Inferior parietal cortex (tissue), 1 donor: Measurements from ENCODE around the gene SLC22A17.
A peak's percentile ranks its signal among the peaks of the same experiment; 100 is the strongest.
"Not testable (repeated sequence)": the region's sequence is repeated elsewhere in the genome, so short reads cannot be mapped to it uniquely, and the experiment has no call there.

Source experiments
- DNase-seq: peaks from one replicate; pipeline ENCODE4 v3.0.0-alpha.2; 2016; ENCODE audit errors: extremely low spot score

The SLC22A17 gene

DNA sequence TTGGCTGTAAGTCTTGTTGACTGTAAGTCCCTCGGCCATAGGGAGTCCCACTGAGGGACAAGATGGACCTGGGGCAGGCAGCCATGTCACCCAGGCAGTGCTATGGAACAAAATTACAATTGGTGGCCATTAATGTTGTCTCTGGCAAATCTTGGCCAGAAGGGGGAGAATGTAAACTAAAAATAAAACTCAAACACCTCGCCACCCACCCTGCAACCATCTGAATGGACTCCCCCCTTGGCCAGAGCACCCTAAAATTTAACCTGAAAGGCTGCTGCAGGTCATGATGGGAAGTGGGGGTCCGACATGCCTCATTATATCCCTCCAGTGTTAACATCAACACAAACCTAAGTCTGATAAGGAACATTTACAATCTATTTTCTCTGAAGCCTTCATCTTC lies 8.2 kb downstream of the SLC22A17 start:
- no peak for DNase-seq

DNA sequence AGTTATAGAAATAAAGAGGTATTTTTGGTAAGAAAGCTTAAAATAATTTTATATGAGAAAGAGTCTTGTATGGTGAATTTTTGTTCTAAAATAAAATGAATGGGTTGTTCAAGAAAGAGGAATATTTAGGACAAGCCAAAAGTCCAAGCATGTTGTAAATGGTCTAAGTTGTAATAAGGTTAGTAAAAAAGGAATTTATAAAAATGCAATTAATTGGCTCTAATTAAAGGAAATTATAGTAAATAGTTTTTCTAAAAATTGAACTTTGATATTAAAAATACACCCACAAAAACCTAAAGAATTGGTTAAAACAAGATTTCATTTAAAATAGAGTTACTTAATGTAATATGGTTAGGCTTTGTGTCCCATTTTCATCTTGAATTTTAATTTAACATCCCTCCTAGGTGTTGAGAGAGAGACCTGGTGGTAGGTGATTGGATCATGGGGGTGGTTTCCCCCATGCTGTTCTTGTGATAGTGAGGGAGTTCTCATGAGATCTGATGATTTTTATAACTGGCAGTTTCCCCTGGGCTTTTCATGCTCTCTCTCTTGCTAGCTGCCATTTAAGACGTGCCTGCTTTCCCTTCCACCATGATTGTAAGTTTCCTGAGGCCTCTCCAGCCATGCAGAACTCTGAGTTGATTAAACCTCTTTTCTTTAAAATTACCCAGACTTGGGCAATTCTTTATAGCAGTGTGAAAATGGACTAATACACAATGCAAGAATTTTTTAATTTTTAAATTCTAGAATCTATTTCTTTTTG lies 13.0 kb downstream of the SLC22A17 start:
- DNase-seq = no peak

DNA sequence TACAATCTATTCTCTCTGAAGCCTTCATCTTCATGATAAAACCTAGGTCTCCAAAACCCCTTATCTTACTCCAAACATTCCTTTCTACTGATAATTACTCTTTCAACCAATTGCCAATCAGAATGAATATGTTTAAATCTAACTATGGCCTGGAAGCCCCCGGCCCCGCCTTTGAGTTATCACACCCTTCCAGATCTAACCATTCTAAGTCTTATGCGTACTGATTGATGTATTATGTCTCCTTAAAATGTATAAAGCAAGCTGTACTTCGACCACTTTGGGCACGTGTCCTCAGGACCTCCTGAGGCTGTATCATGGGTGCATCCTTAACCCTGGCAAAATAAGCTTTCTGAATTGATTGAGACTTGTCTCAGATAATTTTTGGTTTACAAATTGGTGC lies 17.1 kb downstream of the SLC22A17 start:
- no peak for DNase-seq

DNA sequence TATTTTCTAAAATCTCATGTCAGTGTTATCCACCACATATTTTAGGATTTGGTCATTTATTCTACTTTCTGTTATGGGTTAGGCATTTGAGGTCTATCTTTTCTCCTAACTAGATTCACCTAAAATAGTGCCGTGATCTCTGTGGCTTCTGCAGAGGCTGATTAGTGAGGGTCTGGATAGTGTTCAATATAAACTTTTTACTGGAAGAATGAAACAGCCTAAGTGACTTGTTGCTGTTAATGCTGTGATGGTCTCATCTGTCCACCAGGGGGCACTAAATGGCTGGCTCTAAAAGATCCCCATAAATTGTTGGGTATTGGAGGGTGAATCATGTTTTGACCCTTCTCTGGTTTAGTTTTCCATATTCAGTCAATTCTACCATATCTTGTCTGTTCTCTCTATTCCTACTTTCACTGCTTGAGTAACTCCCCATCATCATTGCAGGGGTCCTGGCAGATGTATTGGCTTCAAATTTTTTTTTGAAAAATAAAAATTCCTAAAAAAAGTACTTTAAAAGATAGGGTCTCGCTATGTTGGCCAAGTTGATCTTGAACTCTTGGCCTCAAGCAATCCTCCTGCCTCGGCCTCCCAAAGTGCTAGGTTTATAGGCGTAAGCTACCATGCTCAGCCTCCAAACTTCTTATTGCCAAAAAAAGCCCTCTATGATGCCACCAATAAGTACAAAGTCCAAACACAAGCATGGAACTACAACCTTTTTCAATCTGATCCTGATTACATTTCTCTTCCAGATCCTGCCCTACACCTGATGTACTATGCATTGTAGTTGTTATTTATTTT lies 24.5 kb downstream of the SLC22A17 start:
- DNase-seq = peak; percentile 93

DNA sequence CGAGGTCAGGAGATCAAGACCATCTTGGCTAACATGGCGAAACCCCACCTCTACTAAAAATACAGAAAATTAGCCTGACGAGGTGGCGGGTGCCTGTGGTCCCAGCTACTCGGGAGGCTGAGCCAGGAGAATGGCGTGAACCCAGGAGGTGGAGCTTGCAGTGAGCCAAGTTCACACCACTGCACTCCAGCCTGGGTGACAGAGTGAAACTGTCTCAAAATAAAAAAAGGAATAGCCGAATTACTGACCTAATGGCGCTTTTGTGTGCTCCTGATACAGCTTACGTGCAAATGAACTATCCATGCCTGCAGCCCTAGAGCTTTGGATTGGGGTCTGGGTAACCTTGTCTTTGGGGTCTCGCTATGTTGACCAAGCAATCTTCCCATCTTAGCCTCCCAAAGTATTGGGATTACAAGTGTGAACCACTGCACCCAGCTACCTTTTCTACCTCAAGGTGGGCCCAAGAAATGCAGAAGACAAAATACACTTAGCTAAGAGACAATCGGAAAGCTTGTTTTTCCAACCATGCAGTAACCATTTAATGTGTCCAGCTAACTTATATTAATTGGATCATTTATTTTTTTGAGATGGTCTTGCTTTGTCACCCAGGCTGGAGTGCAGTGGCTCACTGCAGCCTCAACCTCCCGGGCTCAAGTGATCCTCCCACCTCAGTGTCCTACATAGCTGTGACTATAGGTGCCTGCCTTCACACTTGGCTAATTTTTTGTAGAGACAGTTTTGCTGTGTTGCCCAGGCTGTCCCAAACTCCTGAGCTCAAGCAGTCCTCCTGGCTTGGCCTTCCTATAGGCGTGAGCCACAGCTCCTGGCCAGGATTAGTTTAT lies 26.0 kb downstream of the SLC22A17 start:
- DNase-seq = no peak

DNA sequence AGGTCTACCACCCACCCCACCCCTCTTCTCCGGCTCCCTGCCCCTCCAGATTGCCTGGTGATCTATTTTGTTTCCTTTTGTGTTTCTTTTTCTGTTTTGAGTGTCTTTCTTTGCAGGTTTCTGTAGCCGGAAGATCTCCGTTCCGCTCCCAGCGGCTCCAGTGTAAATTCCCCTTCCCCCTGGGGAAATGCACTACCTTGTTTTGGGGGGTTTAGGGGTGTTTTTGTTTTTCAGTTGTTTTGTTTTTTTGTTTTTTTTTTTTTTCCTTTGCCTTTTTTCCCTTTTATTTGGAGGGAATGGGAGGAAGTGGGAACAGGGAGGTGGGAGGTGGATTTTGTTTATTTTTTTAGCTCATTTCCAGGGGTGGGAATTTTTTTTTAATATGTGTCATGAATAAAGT lies 26.9 kb downstream of the SLC22A17 start:
- not testable (repeated sequence) for DNase-seq

DNA sequence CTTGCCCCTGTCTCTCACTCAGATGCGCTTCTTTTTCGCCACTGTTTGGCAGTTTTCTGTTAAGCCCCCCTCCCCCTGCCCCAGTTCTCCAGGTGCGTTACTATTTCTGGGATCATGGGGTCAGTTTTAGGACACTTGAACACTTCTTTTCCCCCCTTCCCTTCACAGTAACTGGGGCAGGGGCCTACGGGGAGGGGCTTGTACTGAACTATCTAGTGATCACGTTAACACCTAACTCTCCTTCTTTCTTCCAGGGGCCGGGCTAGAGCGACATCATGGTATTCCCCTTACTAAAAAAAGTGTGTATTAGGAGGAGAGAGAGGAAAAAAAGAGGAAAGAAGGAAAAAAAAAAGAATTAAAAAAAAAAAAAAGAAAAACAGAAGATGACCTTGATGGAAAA lies 27.7 kb downstream of the SLC22A17 start:
- no peak for DNase-seq

DNA sequence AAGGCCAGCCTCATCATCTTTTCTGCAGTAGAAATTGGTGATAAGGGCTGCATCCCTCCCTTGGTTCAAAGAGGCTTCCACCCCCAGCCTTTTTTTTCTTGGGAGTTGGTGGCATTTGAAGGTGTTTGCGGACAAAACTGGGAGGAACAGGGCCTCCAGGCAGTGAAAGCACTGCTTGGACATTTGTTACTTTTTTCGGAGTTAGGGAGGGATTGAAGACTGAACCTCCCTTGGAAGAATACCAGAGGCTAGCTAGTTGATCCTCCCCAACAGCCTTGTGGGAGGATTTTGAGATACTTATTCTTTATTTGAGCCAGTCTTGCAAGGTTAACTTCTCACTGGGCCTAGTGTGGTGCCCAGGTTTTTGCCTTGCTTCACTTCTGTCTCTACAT lies 28.2 kb downstream of the SLC22A17 start:
- no peak for DNase-seq

DNA sequence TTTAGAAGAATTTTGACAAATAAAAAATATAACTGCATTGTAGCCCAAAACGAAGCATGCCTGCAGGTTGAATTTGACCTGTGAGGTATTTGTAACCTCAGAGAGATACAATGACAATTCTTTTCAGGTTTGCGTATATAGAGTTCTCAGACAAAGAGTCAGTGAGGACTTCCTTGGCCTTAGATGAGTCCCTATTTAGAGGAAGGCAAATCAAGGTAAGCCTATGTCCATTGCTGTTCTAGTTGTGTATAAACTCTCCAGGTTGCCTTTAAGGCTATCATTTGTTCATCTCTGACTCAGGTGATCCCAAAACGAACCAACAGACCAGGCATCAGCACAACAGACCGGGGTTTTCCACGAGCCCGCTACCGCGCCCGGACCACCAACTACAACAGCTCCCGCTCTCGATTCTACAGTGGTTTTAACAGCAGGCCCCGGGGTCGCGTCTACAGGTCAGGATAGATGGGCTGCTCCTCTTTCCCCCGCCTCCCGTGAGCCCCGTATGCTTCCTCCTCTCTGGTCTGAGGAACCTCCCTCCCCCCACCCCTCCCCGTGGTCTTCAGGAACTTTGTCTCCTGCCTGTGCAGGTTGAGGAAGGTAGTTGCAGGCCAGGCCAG lies 28.7 kb downstream of the SLC22A17 start:
- DNase-seq = no peak

DNA sequence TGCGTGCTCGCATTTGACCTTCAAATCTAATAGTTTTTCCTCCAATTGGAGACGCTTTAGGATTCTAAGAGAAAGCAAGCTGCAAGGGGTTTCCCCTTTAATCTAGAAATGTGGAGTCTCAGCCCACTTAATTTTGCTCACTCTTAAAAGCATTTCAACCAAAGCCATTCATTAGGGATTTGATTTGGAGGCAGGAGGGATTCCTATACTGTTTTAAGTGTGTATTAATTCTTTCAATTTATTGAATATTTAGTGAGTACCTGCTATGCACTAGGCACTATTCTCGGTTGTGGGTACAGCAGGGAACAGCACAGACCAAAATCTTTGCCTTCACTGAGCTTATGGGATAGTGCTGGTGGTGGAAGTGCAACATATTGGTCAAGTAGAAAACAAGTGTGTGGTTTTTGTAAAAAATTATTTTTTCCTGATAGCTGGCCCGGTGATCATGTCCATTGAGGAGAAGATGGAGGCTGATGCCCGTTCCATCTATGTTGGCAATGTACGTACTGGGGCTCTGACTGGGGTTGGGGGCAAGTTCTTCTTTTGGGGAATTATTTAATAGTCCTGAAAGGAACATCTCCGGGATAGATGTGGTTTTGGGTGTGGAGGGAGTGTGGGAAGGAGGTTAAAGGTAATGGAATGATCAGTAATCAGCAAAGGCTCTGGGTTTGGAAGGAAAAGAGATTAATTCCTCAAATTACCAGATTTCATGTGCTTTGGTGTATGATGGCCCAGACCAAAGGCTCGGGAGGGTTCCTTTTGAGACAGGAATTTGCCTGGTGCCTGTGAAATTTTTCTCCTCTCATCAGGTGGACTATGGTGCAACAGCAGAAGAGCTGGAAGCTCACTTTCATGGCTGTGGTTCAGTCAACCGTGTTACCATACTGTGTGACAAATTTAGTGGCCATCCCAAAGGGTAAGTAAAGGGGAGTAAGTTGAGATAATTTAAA lies 29.8 kb downstream of the SLC22A17 start:
- no peak for DNase-seq

DNA sequence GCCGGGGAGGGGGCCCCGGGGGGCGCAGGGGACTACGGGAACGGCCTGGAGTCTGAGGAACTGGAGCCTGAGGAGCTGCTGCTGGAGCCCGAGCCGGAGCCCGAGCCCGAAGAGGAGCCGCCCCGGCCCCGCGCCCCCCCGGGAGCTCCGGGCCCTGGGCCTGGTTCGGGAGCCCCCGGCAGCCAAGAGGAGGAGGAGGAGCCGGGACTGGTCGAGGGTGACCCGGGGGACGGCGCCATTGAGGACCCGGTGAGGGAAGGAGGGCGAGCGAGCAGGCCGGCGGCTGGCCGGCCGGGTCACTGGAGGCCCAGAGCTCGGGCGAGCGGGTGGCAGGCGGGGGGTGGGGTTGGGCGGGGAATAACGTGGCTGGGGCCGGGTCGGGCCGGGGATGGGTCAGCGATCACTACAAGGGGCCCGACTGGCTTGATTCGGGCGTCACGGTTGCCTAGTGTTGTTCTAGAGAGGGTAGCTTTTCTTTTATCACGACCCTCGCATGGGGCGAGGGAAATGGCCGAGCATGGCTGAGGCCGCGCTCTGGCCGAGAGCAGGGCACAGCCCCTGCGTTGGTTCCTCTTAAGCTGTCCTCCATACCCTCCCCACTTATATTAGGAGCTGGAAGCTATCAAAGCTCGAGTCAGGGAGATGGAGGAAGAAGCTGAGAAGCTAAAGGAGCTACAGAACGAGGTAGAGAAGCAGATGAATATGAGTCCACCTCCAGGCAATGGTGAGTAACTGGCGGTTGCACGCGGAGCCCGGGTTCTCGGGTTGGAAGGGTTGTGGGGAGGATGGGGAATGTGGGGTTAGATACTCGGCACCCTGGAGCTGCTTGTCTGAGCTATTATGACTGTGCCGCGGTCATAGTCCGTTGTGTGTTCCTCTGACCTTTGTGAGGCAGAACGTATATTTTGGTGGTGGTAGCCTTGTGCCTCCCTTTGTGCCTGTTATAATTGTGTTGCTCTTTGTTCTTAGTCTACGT lies 30.8 kb downstream of the SLC22A17 start:
- DNase-seq = no peak

DNA sequence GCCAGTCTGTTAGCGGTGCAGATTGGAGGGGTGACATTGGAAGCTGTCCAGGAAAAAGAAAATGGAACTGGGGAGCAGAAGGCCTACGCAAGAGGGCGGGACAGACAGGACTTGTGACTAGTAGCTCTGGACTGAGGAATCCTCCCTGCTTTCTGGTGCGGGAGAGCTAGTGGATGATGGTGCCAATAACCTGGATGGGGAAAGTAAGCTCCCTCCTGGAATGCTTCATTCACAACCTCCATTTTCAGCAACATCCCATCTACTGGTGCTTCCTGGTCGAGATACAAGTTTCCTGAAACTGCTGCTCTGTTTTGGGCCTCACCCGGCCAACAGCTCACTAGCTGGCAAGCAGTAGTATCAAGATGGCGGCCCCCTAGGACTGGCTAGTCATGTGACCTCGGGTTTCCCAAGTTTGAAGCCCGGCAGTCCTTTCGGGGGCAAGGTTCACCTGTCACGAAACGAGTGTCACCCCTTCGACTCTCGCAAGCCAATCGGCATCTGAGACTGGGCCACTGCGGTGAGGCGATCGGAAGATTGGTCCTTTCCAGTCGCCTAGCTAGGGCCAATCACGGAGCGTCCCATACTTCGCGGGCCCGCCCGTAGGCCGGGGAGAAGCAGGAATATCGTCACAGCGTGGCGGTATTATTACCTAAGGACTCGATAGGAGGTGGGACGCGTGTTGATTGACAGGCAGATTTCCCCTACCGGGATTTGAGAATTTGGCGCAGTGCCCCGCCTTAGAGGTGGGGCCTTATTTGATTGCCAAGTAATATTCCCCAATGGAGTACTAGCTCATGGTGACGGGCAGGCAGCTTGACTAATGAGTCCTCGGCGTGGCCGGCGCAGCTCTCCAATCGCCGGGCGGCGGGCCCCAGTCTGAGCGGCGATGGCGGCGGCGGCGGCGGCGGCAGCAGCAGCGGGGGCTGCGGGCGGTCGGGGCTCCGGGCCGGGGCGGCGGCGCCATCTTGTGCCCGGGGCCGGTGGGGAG lies 31.8 kb downstream of the SLC22A17 start, which contains the start of gene PABPN1:
TSS of gene PABPN1 (plus strand) at position 874 of the 988 bp plus-strand sequence. CDS start at position 887, 13 bp downstream.
- peak; percentile 100 for DNase-seq

DNA sequence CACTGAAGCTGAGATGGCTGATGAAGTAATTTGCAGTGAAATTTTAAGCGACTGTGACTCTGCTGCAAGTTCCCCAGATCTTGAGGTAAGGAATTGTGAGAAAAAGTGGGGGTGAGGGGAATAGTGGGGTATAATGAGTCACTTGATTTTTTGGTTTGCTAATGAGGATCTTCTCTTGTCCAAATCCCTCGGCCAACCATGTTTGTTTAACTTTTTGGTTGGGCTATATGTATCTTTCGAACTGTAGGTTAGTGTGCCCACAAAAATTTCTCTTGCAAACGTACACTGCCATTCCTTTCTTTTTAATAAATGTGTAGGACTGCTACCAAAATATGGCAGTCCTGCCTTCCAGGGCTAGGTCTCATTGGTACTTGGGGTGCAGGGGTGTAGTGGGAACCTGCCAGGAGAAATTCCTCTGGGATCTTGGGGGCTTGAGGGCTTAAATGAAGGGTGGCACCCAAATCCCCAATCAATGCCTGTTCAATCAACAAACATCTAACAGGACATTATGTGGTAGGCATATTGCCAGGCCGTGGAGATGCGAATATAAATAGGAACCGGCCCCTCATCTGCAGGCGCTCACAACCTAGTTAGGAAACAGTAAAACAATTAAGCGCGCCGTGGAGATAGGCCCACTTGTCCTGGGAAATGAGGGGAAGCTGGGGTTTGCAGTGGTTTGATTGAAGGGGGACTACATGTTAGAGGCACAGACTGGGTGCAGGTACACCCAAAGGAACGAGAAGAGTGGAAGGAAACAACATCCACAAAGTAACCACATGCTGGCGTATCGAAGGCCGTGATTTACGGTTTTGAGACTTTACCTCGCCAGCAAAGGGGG lies 32.7 kb downstream of the SLC22A17 start:
- no peak for DNase-seq

DNA sequence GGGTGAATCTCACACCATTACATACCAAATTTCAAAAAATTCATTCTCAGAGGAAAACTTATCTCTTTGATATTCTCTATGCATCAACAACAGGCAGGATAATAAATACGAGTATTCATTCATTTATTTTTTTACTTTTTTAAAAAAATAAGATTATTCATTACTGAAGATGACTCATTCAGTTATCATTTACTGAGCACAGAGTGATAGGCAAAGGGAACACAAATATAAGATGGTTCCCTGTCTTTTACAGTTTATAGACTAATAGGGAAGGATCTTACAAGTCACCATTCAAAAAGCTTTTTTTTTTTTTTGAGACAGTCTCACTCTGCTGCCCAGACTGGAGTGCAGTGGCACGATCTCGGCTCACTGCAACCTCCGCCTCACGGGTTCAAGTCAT lies 36.4 kb downstream of the SLC22A17 start:
- DNase-seq = no peak

DNA sequence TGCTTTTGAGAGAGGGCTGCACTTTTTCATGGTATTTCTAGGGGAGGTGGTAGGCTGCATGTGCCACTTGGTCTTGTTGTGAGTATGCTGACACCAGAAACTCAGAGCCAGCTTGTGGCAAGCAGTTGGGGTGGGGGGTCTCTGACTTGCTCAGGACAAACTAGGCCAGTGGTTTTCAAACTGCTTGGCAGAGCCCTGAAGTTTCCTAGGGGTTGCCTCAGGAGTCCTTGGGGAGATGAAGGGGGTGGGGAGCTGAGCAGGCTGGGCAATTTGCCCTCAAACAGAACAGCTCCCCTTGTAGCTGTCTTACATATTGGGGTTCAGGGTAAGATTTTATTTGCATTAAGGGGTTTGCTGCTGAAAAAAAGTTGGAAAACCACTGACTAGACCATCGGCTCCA lies 42.1 kb downstream of the SLC22A17 start:
- DNase-seq = no peak

DNA sequence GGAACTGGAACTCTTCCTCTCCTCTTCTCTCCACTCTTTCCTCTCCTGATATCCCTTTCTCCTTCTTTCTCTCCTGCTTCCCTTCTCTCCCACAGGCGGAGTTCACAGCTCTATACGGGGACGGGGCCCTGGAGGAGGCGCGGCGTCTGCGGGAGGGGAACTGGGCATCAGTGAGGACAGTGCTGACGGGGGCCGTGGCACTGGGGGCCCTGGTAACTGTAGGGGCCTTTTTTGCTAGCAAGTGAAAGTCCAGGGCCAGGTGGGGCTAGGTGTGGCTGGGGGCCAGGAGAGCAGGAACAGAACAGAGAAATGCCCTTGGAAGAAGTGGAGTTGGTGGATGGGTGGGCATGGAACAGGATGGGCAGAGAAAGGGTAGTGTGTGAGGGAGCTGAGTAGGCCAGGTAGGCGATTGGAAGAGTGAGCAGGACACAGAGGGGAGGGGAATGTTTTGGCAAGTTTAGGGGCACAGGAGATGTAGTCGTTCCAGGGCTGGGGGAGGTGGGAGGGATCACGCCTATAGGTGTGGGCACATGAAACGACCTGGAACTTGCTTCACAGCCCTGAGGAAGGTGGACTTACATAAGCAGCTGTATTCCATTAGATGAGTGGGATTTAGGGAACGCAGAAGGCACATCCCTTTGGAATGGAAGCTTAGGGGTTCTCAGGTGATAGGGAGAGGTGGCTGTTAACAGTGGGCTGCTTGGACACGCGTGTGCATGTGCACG lies 43.8 kb downstream of the SLC22A17 start:
- DNase-seq = no peak
